GM12878 (cell line): ENCODE data around the gene NXF3. TPM values are rescaled to one million over a fixed set of nuclear protein-coding genes. Genes with fewer than 3 reads are reported as not detected.
A peak's percentile ranks its signal among the peaks of the same experiment; 100 is the strongest.
"Not testable (repeated sequence)": the region's sequence is repeated elsewhere in the genome, so short reads cannot be mapped to it uniquely, and the experiment has no call there.

Experiments
- ATAC-seq: fragments of 200-7000 bp; cut with Tn5 transposase; 3 replicates; pipeline ENCODE4 v1.9.1; 2020; ENCODE audit warnings: mild to moderate bottlenecking, moderate library complexity
- Bru-seq: library from RNA; stranded (reverse); fragments of 400-500 nt; gene quantifications from one replicate; lab custom pipeline; 2021; lab: Mats Ljungman, UMichigan
- BruChase-seq, 2 experiments: library from RNA; stranded (reverse); fragments of 400-500 nt; gene quantifications; one replicate each; lab custom pipeline; 2021; lab: Mats Ljungman, UMichigan
- BruUV-seq: library from RNA; stranded (reverse); fragments of 400-500 nt; replicated peaks from 2 replicates; lab custom pipeline; 2021; lab: Mats Ljungman, UMichigan
- CTCF ChIA-PET: fragments of 300-600 bp; sonication (Branson Sonifier 250); formaldehyde crosslinking; extraction: SDS; loops from one replicate; lab custom pipeline; 2021; ENCODE audit warnings: inconsistent platforms; lab: Yijun Ruan, JAX
- POLR2A ChIA-PET: fragments of 350-600 bp; formaldehyde crosslinking; extraction: SDS; loops from one replicate; lab custom pipeline; 2021; ENCODE audit warnings: inconsistent platforms; lab: Charles Lee
- RAD21 ChIA-PET: fragments of 300-600 bp; sonication (Branson Sonifier 250); formaldehyde crosslinking; loops from one replicate; lab custom pipeline; 2023; ENCODE audit warnings: antibody characterized with exemption; ENCODE audit not compliant: unreplicated experiment; lab: Charles Lee
- SMC1A ChIA-PET: fragments of 300-600 bp; sonication (Branson Sonifier 250); formaldehyde crosslinking; loops from one replicate; lab custom pipeline; 2023; ENCODE audit not compliant: unreplicated experiment, uncharacterized antibody; lab: Charles Lee
- DNase-seq: peaks from one replicate; pipeline ENCODE4 v3.0.0-alpha.2; 2011; ENCODE audit warnings: low read depth, low spot score
- FAIRE-seq: peaks from 3 replicates; lab custom pipeline; 2011; peaks lifted over from hg19 to GRCh38; lab: Jason Lieb, UNC
- H2AFZ ChIP-seq: 2 replicates; pipeline ENCODE4 v1.6.0; 2011; ENCODE audit warnings: low read depth, low read length, control low read depth; ENCODE audit not compliant: control insufficient read depth
- H3K27ac ChIP-seq: 2 replicates; pipeline ENCODE4 v1.5.1; 2011; ENCODE audit warnings: control low read depth; ENCODE audit not compliant: control insufficient read depth, insufficient read depth
- H3K27me3 ChIP-seq, 2 experiments: replicated peaks in 1 of 2; 2 replicates each; pipeline versions ENCODE4 v1.6.0 to v1.6.1; 2011; ENCODE audit warnings: low read length in 1 of 2; ENCODE audit not compliant: control insufficient read depth in 2 of 2, insufficient read depth in 2 of 2
- H3K36me3 ChIP-seq, 2 experiments: 2 replicates each; pipeline ENCODE4 v1.5.1; 2011; ENCODE audit warnings: low read length in 1 of 2; ENCODE audit not compliant: control insufficient read depth in 2 of 2, insufficient read depth in 2 of 2
- H3K4me1 ChIP-seq: 2 replicates; pipeline ENCODE4 v1.6.1; 2011; ENCODE audit warnings: mild to moderate bottlenecking, low read length, moderate library complexity, mixed read lengths; ENCODE audit not compliant: control insufficient read depth, insufficient read depth
- H3K4me2 ChIP-seq: 2 replicates; pipeline ENCODE4 v1.6.0; 2011; ENCODE audit warnings: control low read depth; ENCODE audit not compliant: control insufficient read depth, insufficient read depth
- H3K4me3 ChIP-seq: fragments of 200-600 bp; sonication (generic); 2 replicates; pipeline ENCODE4 v1.5.1; 2016
- H3K79me2 ChIP-seq: 2 replicates; pipeline ENCODE4 v1.6.0; 2011; ENCODE audit warnings: low read length; ENCODE audit not compliant: control insufficient read depth, insufficient read depth
- H3K9ac ChIP-seq: 2 replicates; pipeline ENCODE4 v1.8.0; 2011; ENCODE audit warnings: low read length, control low read depth, mixed read lengths; ENCODE audit not compliant: control insufficient read depth, insufficient read depth
- H3K9me3 ChIP-seq: replicated peaks from 3 replicates; pipeline ENCODE4 v1.5.1; 2011; ENCODE audit warnings: mild to moderate bottlenecking, low read length; ENCODE audit not compliant: control insufficient read depth, insufficient read depth
- H4K20me1 ChIP-seq: 2 replicates; pipeline ENCODE4 v1.6.0; 2011; ENCODE audit not compliant: control insufficient read depth, insufficient read depth
- NFYA ChIP-seq: IDR thresholded peaks from 2 replicates; pipeline ENCODE4 v1.6.1; 2011; ENCODE audit warnings: low read depth, mild to moderate bottlenecking, low read length, improper control_type of control experiment, borderline replicate concordance
- NR2C2 ChIP-seq: IDR thresholded peaks from 2 replicates; pipeline ENCODE4 v1.6.1; 2011; ENCODE audit warnings: borderline replicate concordance, low read depth; ENCODE audit not compliant: control insufficient read depth, insufficient read length
- SUPT20H ChIP-seq: IDR thresholded peaks from 2 replicates; pipeline ENCODE4 v1.6.1; 2011; ENCODE audit warnings: low read depth, mild to moderate bottlenecking, low read length, moderate library complexity, borderline replicate concordance; ENCODE audit not compliant: control insufficient read depth
- WGBS: methylation state at CpG from one replicate; pipeline ENCODE4 v1.1.6; 2016; ENCODE audit warnings: low lambda C conversion rate; ENCODE audit not compliant: insufficient replicate concordance, insufficient coverage; ENCODE audit errors: missing lambda C conversion rate; 5-methylcytosine and 5-hydroxymethylcytosine counted together
- in situ Hi-C: fragments of 300-500 bp; cut with MboI; formaldehyde crosslinking; loops from 9 replicates; pipeline ENCODE4 v1.14.3; 2018; ENCODE audit warnings: mixed read lengths
- intact Hi-C: fragments of 100-400 bp; cut with micrococcal nuclease; formaldehyde crosslinking; loops from one replicate; pipeline ENCODE4 v1.14.2; 2022; ENCODE audit not compliant: unreplicated experiment
- long read RNA-seq, 2 experiments: library from polyadenylated mRNA; unstranded; transcript quantifications; one replicate each; pipeline ENCODE4 v2.0.0, GENCODE V29; 2019 to 2020
- polyA minus RNA-seq, 3 experiments: library from RNA; depleted of rRNA, polyadenylated mRNA; stranded (reverse); fragments of >200 nt; gene quantifications; 2 replicates each; pipeline ENCODE4 v1.2.3, GENCODE V29; 2011
- polyA plus RNA-seq, 11 experiments: library from polyadenylated mRNA; depleted of rRNA in 4 of 11; unstranded in 6 of 11; stranded (reverse) in 5 of 11; fragments of >200 nt; fragmentation: Nextera tagmentation in 4 of 11; fragmentation: Illumina TruSeq in 1 of 11; extraction: Ambion mirVana in 4 of 11; extraction: Trizol in 1 of 11; gene quantifications; 1 replicate in 1 of 11; 2 replicates in 10 of 11; pipeline versions ENCODE4 v1.2.1 to v1.2.3, GENCODE V29; 2011 to 2016; ENCODE audit warnings: inconsistent platforms in 2 of 11, missing spikeins in 2 of 11, low read depth in 1 of 11
- total RNA-seq, 4 experiments: library from RNA; depleted of rRNA in 3 of 4; stranded (reverse); fragments of >200 nt in 3 of 4; fragmentation: Illumina TruSeq in 1 of 4; extraction: Trizol in 1 of 4; gene quantifications; 2 replicates each; pipeline versions ENCODE4 v1.2.1 to v1.2.3, GENCODE V29; 2013 to 2021

The NXF3 gene
- 0.94 TPM in 1 of 2 replicates, not detected in the other for total RNA-seq (2013; cell fraction: nucleolus; rRNA removed)
- total RNA-seq (2014; rRNA removed): not detected in 2 replicates
- total RNA-seq (2014; rRNA removed; fragmentation: Illumina TruSeq; extraction: Trizol): not detected in 2 replicates
- not detected in 2 replicates for total RNA-seq (2021)
- polyA plus RNA-seq (2011; ENCODE audit: low read depth): not detected
- polyA plus RNA-seq (2011; rRNA removed): 7.5 and 8.0 TPM in 2 replicates
- 8.8 and 9.3 TPM in 2 replicates for polyA plus RNA-seq (2011; cell fraction: cytosol; rRNA removed)
- polyA plus RNA-seq (2011; cell fraction: nucleus; rRNA removed): 48.0 and 67.3 TPM in 2 replicates
- polyA plus RNA-seq (2012): not detected in 2 replicates
- not detected in 2 replicates for polyA plus RNA-seq (2014; fragmentation: Illumina TruSeq; extraction: Trizol)
- polyA plus RNA-seq (2014; fragmentation: Nextera tagmentation; extraction: Ambion mirVana): not detected
- not detected in 2 replicates for polyA plus RNA-seq (2014; rRNA removed)
- under 1 TPM in 1 of 2 experiments, not detected in 1; 0.53 TPM for polyA plus RNA-seq (2016; fragmentation: Nextera tagmentation; extraction: Ambion mirVana)
- 4.5 and 5.0 TPM in 2 replicates for polyA minus RNA-seq (2011; rRNA and poly(A)+ RNA removed)
- 1.2 and 2.5 TPM in 2 replicates for polyA minus RNA-seq (2011; cell fraction: cytosol; rRNA and poly(A)+ RNA removed)
- 3.3 and 5.1 TPM in 2 replicates for polyA minus RNA-seq (2011; cell fraction: nucleus; rRNA and poly(A)+ RNA removed)
- not detected for Bru-seq, nascent RNA
- percentile 9 among the genes with signal in this experiment for BruChase-seq, experiment 1, labeled RNA remaining after a 6-hour chase
- BruChase-seq, experiment 2, labeled RNA remaining after a 2-hour chase: not detected
- long read RNA-seq, experiment 1: 0 reads
- long read RNA-seq, experiment 2, partial matches to known transcripts: 1 of 1 reads
- long read RNA-seq, experiment 2, other reads (novel, unspliced or antisense): 0 of 1 reads

GRCh38 chrX:103092942-103093341 lies at the start of gene NXF3:
TSS of gene NXF3 (minus strand) at chrX:103093143. CDS start at chrX:103093023, 120 bp downstream.
- no peak within 1 kb of the TSS for H3K9ac ChIP-seq
- H3K4me3 ChIP-seq: no peak within 1 kb of the TSS
- WGBS: 19% methylated on average over 5 of the region's 5 CpGs
- H3K4me1 ChIP-seq: no peaks in the 10 kb centered on the region
- no peaks in the 10 kb centered on the region for H4K20me1 ChIP-seq
- in situ Hi-C loops (no loop called here), intact Hi-C loops (no loop called here)
- TF ChIP-seq NR2C2 (no peak), SUPT20H (no peak), NFYA (no peak)
- H3K79me2 ChIP-seq: no peaks in the 10 kb centered on the region
- ATAC-seq: no peak
- no peak within 1 kb of the TSS for H2AFZ ChIP-seq
- no peak within 1 kb of the TSS for H3K27ac ChIP-seq
- no peaks in the 10 kb centered on the region for H3K27me3 ChIP-seq
- DNase-seq: no peak
- H3K4me2 ChIP-seq: no peak within 1 kb of the TSS
- RAD21 ChIA-PET: no interaction called here
- no peak for FAIRE-seq
- SMC1A ChIA-PET: no interaction called here
- CTCF ChIA-PET: no interaction called here
- no peaks in the 10 kb centered on the region for H3K9me3 ChIP-seq
- no TSS peak for BruUV-seq
- POLR2A ChIA-PET: no interaction called here
- no peaks in the 10 kb centered on the region for H3K36me3 ChIP-seq

- CTCF ChIA-PET, SMC1A ChIA-PET, H4K20me1 ChIP-seq, H3K79me2 ChIP-seq, H3K4me3 ChIP-seq, POLR2A ChIA-PET, H3K4me2 ChIP-seq, H3K9ac ChIP-seq, H3K36me3 ChIP-seq, FAIRE-seq, BruUV-seq, intact Hi-C loops, H3K9me3 ChIP-seq, H3K27ac ChIP-seq, H2AFZ ChIP-seq, DNase-seq, in situ Hi-C loops, H3K27me3 ChIP-seq, ATAC-seq, RAD21 ChIA-PET, H3K4me1 ChIP-seq: not testable (repeated sequence)
- 17% methylated on average over 1 of the region's 2 CpGs for WGBS
Observed at GRCh38 chrX:103136528-103136927, 43.6 kb upstream of the NXF3 start.
